Natural killer cell (primary cell): ENCODE measurements around the gene ZCCHC17. TPM values are rescaled to one million over a fixed set of nuclear protein-coding genes. Genes with fewer than 3 reads are reported as not detected.
A peak's percentile ranks its signal among the peaks of the same experiment; 100 is the strongest.

ENCODE experiments used
- ATAC-seq, 3 donors: fragments of 150-1000 bp in 2 of 3; fragments of 200-7000 bp in 1 of 3; cut with Tn5 transposase; 1 replicate in 1 of 3; 2 replicates in 2 of 3; pipeline ENCODE4 v1.10.0; 2021; ENCODE audit warnings: mild to moderate bottlenecking in 2 of 3, moderate library complexity in 2 of 3
- DNase-seq, 2 donors: peaks; one replicate each; pipeline versions ENCODE4 v3.0.0 to v3.0.0-alpha.2; 2013 to 2021; ENCODE audit warnings: mixed read lengths in 1 of 2
- H3K27ac ChIP-seq: one replicate; pipeline ENCODE4 v1.5.1; 2013; ENCODE audit warnings: mild to moderate bottlenecking, low read length
- H3K27me3 ChIP-seq: one replicate; pipeline ENCODE4 v1.6.1; 2013; ENCODE audit warnings: low read length; ENCODE audit not compliant: control insufficient read depth, insufficient read depth
- H3K36me3 ChIP-seq: one replicate; pipeline ENCODE4 v1.6.1; 2013; ENCODE audit warnings: low read length; ENCODE audit not compliant: control insufficient read depth, insufficient read depth
- H3K4me1 ChIP-seq: one replicate; pipeline ENCODE4 v1.6.1; 2013; ENCODE audit warnings: low read length; ENCODE audit not compliant: control insufficient read depth, insufficient read depth
- H3K4me3 ChIP-seq: one replicate; pipeline ENCODE4 v1.5.1; 2013; ENCODE audit warnings: low read length
- H3K9me3 ChIP-seq: one replicate; pipeline ENCODE4 v1.6.1; 2013; ENCODE audit warnings: low read length; ENCODE audit not compliant: control insufficient read depth, insufficient read depth
- H3K27ac Mint-ChIP-seq, 2 donors: one replicate each; pipeline ENCODE4 v1.8.0; 2022; ENCODE audit warnings: mild to moderate bottlenecking in 2 of 2, mixed read lengths in 2 of 2, moderate library complexity in 1 of 2
- H3K27me3 Mint-ChIP-seq, 2 donors: one replicate each; pipeline ENCODE4 v1.8.0; 2022; ENCODE audit warnings: low read depth in 2 of 2, mixed read lengths in 2 of 2
- H3K36me3 Mint-ChIP-seq: one replicate; pipeline ENCODE4 v1.8.0; 2022; ENCODE audit warnings: mixed read lengths
- H3K4me1 Mint-ChIP-seq, 2 donors: one replicate each; pipeline ENCODE4 v1.8.0; 2022; ENCODE audit warnings: mixed read lengths in 2 of 2
- H3K4me3 Mint-ChIP-seq: one replicate; pipeline ENCODE4 v1.8.0; 2022; ENCODE audit warnings: mild to moderate bottlenecking, moderate library complexity, mixed read lengths
- H3K9me3 Mint-ChIP-seq, 2 donors: one replicate each; pipeline ENCODE4 v1.8.0; 2022; ENCODE audit warnings: mixed read lengths in 2 of 2
- WGBS: methylation state at CpG from one replicate; pipeline ENCODE4 v1.1.7; 2013; ENCODE audit warnings: missing lambda C conversion rate; ENCODE audit not compliant: insufficient coverage; 5-methylcytosine and 5-hydroxymethylcytosine counted together
- intact Hi-C: fragments of 100-400 bp; cut with micrococcal nuclease; formaldehyde crosslinking; loops from one replicate; pipeline ENCODE4 v1.14.2; 2022
- total RNA-seq, 4 donors: library from RNA; stranded (reverse); fragments of 120-200 nt in 1 of 4; gene quantifications; one replicate each; pipeline versions ENCODE4 v1.2.3 to v1.2.4, GENCODE V29; 2013 to 2022
- TF ChIP-seq, protein P1 (sequence below): fragments of 200-600 bp; IDR thresholded peaks from one replicate; pipeline ENCODE4 v1.8.0; 2022; ENCODE audit warnings: antibody characterized with exemption

The ZCCHC17 gene
- total RNA-seq, 3 donors from 2014 or later (not counting 1 experiment from before 2014, with no cell fraction given), result 24.1 to 31.1 (median 27.8) TPM

DNA sequence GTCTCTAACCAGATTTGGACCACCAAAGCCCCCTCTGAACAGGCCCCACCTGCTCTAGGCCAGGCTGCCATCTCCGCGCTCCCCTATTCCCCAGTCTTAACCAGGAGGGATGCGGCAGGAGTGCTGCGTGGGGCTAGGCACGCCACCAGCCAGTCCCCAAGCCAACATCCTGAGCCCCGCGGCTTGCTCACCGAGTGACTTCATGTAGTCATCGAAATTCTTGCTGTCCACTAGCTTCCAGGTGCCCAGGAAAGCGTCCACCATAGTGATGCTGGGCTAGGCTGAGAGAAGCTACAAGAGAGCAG lies 75.9 kb downstream of the ZCCHC17 start:
- no peaks in the 10 kb centered on the region for H3K36me3 Mint-ChIP-seq
- H3K9me3 Mint-ChIP-seq, result no peaks in the 10 kb centered on the region
- no peaks in the 10 kb centered on the region for H3K27me3 ChIP-seq
- H3K27ac Mint-ChIP-seq, result peak overlapping the region; percentile 21 to 81
- H3K27me3 Mint-ChIP-seq, result no peaks in the 10 kb centered on the region
- H3K36me3 ChIP-seq, result no peaks in the 10 kb centered on the region
- 53% methylated on average over 10 of the region's 10 CpGs for WGBS
- intact Hi-C loops, result no loop called here
- DNase-seq, result no peak
- no peaks in the 10 kb centered on the region for H3K9me3 ChIP-seq
- H3K4me3 ChIP-seq, result no peak overlapping the region
- peaks cover 30 to 32% of the 10 kb centered on the region in 2 donors for H3K4me1 Mint-ChIP-seq
- no peak overlapping the region for H3K27ac ChIP-seq
- ATAC-seq, result no peak
- peaks cover 16% of the 10 kb centered on the region for H3K4me1 ChIP-seq
- TF ChIP-seq, protein P1, sequence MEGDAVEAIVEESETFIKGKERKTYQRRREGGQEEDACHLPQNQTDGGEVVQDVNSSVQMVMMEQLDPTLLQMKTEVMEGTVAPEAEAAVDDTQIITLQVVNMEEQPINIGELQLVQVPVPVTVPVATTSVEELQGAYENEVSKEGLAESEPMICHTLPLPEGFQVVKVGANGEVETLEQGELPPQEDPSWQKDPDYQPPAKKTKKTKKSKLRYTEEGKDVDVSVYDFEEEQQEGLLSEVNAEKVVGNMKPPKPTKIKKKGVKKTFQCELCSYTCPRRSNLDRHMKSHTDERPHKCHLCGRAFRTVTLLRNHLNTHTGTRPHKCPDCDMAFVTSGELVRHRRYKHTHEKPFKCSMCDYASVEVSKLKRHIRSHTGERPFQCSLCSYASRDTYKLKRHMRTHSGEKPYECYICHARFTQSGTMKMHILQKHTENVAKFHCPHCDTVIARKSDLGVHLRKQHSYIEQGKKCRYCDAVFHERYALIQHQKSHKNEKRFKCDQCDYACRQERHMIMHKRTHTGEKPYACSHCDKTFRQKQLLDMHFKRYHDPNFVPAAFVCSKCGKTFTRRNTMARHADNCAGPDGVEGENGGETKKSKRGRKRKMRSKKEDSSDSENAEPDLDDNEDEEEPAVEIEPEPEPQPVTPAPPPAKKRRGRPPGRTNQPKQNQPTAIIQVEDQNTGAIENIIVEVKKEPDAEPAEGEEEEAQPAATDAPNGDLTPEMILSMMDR, result no peak
- H3K4me3 Mint-ChIP-seq, result peak overlapping the region; percentile 45

DNA sequence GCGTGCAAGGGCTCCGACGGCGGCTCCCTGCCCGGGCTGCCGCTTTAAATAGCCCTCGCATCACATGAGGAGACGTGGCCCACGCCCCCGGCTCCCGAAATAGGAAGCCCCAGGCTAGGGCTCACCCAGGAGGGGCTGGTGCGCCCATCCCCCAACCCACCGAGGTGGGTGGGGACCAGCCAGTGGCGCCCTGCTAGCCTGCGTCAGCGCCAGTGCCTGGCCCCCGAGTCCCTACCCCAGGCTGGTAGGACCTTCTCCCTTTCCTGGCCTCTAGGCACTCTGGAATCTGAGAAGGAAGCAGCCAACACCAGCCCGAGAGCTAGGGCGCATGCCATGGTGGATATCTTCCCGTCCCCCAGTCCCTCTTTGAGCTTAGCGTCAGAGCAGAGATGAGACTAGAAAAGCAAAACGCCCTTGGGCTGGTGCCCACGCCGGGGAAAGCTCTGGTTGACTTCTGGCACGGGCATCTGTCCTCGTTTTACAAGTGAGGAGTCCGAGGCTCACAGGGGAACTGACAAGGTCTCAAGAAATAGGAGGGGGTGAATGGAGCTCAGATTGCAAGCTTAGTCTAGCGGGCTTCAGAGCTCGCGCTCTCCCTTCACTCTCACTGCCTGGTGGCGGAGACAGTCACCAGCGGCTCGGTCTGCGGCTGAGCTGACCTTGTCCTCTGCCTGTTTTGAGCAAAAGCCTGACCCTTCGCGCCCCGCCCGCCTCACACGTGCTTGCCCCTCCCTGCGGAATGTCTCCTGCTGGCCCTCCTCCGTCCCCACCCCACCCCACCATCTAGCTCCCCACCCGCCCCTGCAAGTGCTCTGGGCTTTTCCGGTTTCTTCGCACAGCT lies 76.4 kb downstream of the ZCCHC17 start, which contains the start of gene FABP3:
FABP3 (minus strand) TSS at position 21 of the 841 bp plus-strand sequence. CDS start 62 bp downstream, outside the sequence.
- Mint-ChIP-seq H3K36me3 (no peaks in the 10 kb centered on the region), H3K27ac (peak within 1 kb of the TSS; percentile 41 to 81), H3K27me3 (no peaks in the 10 kb centered on the region), H3K9me3 (no peaks in the 10 kb centered on the region), H3K4me1 (peaks cover 30 to 32% of the 10 kb centered on the region in 2 donors), H3K4me3 (peak within 1 kb of the TSS; percentile 91)
- H3K36me3 ChIP-seq, result no peaks in the 10 kb centered on the region
- no peaks in the 10 kb centered on the region for H3K27me3 ChIP-seq
- peak; percentile 46 to 80 (median 52) for ATAC-seq
- no peaks in the 10 kb centered on the region for H3K9me3 ChIP-seq
- peak within 1 kb of the TSS; percentile 18 for H3K4me3 ChIP-seq
- H3K27ac ChIP-seq, result no peak within 1 kb of the TSS
- peak in 1 of 2 donors; percentile 31 for DNase-seq
- H3K4me1 ChIP-seq, result peaks cover 16% of the 10 kb centered on the region
- intact Hi-C loops, result no loop called here
- TF ChIP-seq, protein P1, result no peak
- 2% methylated on average over 44 of the region's 44 CpGs for WGBS

DNA sequence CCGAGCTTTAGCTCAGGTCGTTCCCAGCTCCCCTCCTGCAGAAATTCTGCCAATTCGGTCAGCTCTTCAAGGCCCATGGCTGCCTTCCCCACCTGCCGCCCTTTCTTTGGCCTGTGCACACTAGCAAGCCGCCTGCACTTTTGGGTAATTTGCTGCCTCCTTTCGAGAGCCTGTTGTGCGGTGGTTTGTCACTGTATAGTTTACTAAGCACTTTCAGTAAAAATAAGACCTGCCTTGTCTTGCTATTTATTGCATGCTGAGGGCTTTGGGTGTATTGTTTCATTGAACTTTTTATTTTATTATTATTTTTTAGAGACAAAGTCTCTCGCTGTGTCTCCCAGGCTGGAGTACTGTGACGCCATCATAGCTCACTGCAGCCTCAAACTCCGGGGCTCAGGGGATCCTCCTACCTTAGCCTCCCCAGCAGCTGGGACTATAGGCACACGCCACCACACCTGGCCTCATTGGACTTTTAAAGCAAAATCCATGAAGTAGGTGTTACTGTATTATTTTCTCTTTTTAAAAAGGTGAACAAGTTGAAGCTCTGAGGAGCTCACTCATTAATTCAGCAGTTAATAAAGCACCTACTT lies 77.2 kb downstream of the ZCCHC17 start:
- no peaks in the 10 kb centered on the region for H3K9me3 Mint-ChIP-seq
- Histone ChIP-seq H3K9me3 (no peaks in the 10 kb centered on the region), H3K4me3 (no peak overlapping the region), H3K27me3 (no peaks in the 10 kb centered on the region), H3K36me3 (no peaks in the 10 kb centered on the region), H3K27ac (no peak overlapping the region), H3K4me1 (peaks cover 16% of the 10 kb centered on the region)
- intact Hi-C loops, result no loop called here
- WGBS, result 31% methylated on average over 10 of the region's 11 CpGs
- peak overlapping the region; percentile 91 for H3K4me3 Mint-ChIP-seq
- peak overlapping the region; percentile 41 to 81 for H3K27ac Mint-ChIP-seq
- no peaks in the 10 kb centered on the region for H3K36me3 Mint-ChIP-seq
- H3K4me1 Mint-ChIP-seq, result peaks cover 30 to 32% of the 10 kb centered on the region in 2 donors
- TF ChIP-seq, protein P1, result no peak
- ATAC-seq, result no peak
- peaks cover 0 to 2% of the 10 kb centered on the region in 2 donors for H3K27me3 Mint-ChIP-seq
- DNase-seq, result no peak
